Liver (tissue), 3 donors: ENCODE data around the gene PRAF2.

Experiments used
- RAD21 ChIP-seq, 2 donors: IDR thresholded peaks; 2 replicates each; pipeline ENCODE4 v1.6.1; 2016; ENCODE audit warnings: antibody characterized with exemption in 2 of 2, mild to moderate bottlenecking in 2 of 2
- SP1 ChIP-seq: IDR thresholded peaks from 2 replicates; pipeline ENCODE4 v1.6.1; 2018; ENCODE audit warnings: antibody characterized with exemption, mild to moderate bottlenecking
- TF ChIP-seq, protein P1 (sequence below): fragments of 150-350 bp; IDR thresholded peaks from 2 replicates; pipeline ENCODE4 v1.5.1; 2017; ENCODE audit warnings: improper control_type of control experiment, low read depth, low read length; ENCODE audit not compliant: missing input control
- TF ChIP-seq, protein P2 (sequence below): IDR thresholded peaks from 2 replicates; pipeline ENCODE4 v1.6.1; 2016; ENCODE audit warnings: antibody characterized with exemption, mild to moderate bottlenecking
- TF ChIP-seq, protein P3 (sequence below): IDR thresholded peaks from 2 replicates; pipeline ENCODE4 v1.6.1; 2016; ENCODE audit warnings: antibody characterized with exemption
- donor health status: healthy.
- donor health status: healthy.

DNA sequence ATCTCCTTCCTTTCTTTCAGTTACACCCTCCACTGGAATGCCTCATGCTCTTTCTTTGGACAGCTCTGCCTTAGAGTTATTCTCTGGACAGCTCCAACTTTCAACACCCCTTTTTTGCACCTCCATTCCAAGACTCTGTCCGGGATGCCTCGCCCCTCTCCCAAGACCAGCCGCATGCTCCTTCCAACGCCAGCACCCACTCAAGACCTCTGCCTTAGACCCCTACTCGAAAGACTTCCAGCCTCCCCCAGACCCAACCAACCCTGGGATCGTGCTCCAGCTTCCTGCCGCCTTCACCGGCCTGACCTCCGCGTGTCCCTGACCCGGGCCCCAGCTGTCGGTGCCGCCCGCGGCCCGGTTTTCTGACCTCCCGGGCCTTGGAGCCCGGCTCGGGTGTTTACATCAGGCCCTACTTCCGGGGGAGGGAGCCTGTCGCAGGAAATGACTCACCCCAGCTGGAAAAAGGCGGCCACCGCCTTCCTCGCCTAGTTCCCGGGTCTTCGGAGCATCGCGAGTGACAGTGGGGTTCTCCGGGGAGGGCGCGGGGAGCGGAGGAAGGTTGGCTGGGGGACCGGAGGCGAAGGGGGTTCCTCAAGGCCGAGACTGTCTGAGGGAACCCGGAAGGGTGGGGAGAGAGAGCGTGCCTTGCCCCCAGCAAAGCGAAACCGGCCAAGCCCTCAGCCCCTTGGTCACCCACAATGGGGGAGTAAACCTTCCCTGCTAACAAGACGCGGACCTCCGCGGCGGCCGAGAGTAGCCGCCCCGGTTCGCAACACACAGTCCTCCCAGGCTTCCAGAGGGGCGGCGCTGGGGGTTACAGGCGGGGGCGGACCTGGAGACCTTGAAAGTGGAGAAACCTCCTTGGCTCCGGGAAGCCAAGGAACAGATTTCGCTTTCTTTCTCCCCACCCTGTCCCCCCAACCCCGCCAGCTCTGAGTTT, 6.0 kb upstream of the PRAF2 start, which contains the start of gene WDR45:
- TF ChIP-seq, protein P1, sequence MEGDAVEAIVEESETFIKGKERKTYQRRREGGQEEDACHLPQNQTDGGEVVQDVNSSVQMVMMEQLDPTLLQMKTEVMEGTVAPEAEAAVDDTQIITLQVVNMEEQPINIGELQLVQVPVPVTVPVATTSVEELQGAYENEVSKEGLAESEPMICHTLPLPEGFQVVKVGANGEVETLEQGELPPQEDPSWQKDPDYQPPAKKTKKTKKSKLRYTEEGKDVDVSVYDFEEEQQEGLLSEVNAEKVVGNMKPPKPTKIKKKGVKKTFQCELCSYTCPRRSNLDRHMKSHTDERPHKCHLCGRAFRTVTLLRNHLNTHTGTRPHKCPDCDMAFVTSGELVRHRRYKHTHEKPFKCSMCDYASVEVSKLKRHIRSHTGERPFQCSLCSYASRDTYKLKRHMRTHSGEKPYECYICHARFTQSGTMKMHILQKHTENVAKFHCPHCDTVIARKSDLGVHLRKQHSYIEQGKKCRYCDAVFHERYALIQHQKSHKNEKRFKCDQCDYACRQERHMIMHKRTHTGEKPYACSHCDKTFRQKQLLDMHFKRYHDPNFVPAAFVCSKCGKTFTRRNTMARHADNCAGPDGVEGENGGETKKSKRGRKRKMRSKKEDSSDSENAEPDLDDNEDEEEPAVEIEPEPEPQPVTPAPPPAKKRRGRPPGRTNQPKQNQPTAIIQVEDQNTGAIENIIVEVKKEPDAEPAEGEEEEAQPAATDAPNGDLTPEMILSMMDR, result no peak
- peak; percentile 29 for TF ChIP-seq SP1
- TF ChIP-seq, protein P2, sequence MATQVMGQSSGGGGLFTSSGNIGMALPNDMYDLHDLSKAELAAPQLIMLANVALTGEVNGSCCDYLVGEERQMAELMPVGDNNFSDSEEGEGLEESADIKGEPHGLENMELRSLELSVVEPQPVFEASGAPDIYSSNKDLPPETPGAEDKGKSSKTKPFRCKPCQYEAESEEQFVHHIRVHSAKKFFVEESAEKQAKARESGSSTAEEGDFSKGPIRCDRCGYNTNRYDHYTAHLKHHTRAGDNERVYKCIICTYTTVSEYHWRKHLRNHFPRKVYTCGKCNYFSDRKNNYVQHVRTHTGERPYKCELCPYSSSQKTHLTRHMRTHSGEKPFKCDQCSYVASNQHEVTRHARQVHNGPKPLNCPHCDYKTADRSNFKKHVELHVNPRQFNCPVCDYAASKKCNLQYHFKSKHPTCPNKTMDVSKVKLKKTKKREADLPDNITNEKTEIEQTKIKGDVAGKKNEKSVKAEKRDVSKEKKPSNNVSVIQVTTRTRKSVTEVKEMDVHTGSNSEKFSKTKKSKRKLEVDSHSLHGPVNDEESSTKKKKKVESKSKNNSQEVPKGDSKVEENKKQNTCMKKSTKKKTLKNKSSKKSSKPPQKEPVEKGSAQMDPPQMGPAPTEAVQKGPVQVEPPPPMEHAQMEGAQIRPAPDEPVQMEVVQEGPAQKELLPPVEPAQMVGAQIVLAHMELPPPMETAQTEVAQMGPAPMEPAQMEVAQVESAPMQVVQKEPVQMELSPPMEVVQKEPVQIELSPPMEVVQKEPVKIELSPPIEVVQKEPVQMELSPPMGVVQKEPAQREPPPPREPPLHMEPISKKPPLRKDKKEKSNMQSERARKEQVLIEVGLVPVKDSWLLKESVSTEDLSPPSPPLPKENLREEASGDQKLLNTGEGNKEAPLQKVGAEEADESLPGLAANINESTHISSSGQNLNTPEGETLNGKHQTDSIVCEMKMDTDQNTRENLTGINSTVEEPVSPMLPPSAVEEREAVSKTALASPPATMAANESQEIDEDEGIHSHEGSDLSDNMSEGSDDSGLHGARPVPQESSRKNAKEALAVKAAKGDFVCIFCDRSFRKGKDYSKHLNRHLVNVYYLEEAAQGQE, result peak; percentile 36
- no peak for TF ChIP-seq RAD21 (IDR thresholded peaks at IDR 0.05)
- TF ChIP-seq, protein P3, sequence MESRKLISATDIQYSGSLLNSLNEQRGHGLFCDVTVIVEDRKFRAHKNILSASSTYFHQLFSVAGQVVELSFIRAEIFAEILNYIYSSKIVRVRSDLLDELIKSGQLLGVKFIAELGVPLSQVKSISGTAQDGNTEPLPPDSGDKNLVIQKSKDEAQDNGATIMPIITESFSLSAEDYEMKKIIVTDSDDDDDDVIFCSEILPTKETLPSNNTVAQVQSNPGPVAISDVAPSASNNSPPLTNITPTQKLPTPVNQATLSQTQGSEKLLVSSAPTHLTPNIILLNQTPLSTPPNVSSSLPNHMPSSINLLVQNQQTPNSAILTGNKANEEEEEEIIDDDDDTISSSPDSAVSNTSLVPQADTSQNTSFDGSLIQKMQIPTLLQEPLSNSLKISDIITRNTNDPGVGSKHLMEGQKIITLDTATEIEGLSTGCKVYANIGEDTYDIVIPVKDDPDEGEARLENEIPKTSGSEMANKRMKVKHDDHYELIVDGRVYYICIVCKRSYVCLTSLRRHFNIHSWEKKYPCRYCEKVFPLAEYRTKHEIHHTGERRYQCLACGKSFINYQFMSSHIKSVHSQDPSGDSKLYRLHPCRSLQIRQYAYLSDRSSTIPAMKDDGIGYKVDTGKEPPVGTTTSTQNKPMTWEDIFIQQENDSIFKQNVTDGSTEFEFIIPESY, result no peak
